Activated CD8-positive, alpha-beta memory T cell treated with anti-CD3 and anti-CD28 coated beads, Interleukin-2, amount 50 U/mL, for 1 hour (primary cell): ENCODE data around the gene ARSG.
"Not testable (repeated sequence)": the region's sequence is repeated elsewhere in the genome, so short reads cannot be mapped to it uniquely, and the experiment has no call there.

Experiments used
- DNase-seq: peaks from one replicate; pipeline ENCODE4 v3.0.0-alpha.2; 2020; ENCODE audit errors: extremely low read depth

The ARSG gene

DNA sequence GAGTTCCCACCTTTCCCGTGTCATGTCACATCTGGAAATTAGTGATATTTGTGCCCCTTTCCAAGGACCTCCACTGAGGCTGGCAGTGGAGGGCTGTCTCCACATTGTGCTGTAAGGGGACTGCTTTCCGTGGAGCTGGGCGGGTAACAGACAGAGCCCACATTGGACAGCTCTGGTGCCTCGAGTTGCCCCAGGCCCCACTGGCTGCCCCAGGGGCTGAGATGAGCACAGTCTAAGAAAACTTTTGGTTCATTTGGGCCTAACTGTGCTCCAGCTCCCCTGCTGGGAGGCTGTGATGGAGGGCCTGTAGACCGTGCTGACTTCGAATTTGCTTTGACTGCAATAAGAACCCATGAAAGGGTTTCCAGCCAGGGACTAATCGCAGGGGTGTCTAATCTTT, 38.0 kb downstream of the ARSG start:
- DNase-seq = no peak

DNA sequence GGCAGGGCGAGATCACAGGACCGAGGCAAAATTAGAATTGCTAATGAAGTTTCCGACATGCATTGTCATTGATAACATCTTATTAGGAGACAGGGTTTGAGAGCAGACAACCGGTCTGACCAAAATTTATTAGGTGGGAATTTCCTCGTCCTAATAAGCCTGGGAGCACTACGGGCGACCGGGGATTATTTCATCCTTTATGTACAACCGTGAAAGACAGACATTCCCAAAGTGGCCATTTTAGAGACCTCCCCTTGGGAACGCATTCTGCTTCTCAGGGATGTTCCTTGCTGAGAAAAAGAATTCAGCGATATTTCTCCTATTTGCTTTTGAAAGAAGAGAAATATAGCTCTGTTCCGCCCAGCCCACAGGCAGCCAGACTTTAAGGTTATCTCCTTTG, 40.6 kb downstream of the ARSG start:
- not testable (repeated sequence) for DNase-seq

DNA sequence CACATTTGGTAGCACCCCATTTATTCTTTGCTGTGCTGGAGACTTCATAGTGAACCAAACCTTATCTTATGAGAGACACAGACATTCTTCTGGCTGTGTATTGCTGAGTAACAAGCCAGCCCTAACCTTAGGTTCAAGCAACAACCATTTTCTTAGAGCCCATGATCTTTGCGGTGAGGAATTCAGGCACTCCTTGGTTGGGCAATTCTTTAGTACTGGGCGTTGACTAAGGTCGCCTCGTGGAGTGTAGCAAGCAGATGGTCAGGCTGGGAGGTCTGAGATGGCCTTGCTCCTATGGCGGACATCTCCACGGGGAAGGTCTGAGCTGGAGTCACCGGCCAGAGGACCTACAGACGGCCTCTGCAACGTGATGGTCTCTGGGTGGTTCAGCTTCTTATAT, 43.1 kb downstream of the ARSG start:
- DNase-seq = no peak

DNA sequence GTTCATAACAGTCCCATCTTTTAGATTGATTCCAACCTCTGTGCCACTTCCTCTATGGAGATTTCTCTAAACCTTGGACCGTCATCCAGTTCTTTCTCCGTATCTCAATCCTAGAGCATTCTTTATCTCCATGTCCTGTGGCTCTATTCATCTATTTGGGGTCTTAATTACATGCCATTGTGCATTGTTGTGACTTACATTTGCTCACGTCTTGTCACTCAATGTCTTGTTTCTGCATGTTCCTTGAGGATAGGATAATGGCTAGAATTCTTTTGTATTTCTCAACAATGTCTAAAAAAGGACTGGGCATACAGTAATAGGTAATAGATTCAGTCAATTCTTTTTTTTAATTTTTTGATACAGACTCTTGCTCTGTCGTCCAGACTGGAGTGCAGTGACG, 50.2 kb downstream of the ARSG start:
- DNase-seq = no peak

DNA sequence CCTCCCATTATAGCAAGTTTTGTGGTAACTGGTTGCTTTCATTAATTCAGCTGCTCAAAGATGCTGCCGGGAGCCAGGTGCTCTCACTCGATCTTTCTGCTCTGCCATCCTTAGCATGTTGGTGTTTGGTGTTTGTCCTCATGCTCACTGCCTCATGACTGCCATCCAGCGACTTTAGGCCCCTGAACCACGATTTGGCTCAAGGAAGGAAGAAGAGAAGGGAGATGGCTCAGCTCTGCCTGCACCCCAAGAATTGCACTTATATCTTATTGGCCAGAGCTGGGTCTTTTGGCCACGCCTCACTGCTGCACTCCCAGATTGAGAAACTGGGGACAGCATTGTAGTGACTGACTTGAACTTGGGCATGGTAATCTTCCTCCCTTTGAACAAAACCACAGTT, 52.7 kb downstream of the ARSG start:
- DNase-seq = no peak

DNA sequence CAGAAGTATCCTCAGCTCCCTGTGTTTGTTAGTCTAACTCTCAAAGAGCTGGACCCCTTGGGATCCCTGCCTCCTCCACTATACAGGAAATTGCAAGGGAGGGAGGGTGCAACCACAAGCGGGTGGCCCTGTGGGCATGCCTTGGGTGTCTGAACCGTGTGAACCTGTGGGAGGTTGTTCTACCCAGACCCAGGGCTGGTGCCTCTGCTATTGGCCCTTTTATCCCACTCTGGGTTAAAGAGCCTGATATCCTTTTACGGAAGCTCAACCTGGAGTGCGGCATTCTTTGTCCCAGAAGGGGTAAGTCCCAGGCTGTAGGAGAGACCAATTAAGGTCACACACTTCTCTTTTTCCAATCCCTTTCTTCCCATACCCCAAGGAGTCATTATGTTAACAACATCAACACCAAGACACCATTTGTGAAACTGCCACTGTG, 53.4 kb downstream of the ARSG start:
- DNase-seq = no peak

DNA sequence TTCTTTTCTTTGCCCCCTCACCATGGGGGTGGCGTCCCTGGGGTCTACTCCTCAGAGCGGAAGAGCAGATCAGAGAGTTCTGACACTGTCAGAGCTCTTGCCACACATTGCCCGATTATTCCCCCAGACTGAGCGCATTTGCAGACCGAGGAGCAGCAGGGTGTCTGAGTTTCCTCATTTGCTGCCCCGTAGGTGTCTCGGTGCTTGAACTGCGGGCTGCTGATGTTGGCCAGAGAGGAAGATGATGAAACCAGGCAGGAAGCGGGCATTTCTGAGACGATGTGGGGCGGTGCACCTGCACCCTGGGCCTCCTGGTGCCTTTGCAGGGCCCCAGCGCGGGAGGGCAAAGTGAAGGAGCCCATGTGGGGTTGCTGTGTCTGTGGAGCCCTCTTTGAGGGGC, 55.2 kb downstream of the ARSG start:
- peak; percentile 24 for DNase-seq

DNA sequence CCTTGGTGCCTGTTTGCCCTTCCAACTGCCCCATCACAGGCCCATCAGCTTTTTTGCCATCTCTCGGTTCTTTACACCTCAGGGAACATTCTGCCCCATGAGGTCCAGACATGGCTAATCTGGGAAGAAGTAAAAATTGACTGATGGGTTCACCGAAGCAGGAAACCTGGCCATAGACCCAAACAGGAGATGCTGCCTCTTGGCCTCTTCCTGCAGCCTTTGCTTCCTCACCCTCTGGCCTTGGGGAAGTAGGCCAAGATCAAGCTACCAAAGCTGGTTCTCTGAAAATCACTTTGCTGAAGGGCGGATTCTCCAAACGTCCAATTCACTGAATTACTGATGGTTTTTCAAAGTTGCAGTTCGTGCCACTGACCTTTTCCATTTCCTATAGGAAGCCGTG, 56.1 kb downstream of the ARSG start:
- DNase-seq = no peak

DNA sequence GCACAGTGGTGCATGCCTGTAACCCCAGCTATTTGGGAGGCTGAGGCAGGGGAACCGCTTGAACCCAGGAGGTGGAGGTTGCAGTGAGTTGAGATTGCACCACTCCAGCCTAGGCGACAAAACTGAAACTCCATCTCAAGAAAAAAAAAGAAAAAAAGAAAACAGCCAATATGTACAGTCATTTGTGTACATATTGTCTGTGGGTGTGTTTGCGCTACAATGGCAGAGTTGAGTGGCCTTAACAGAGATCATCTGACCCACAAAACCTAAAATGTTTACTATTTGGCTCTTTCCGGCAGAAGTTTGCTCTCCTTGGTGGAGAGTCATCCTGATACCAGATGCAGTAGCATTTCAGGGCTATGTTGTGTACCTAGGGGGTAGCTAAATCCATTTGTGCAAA, 57.9 kb downstream of the ARSG start:
- DNase-seq = no peak

DNA sequence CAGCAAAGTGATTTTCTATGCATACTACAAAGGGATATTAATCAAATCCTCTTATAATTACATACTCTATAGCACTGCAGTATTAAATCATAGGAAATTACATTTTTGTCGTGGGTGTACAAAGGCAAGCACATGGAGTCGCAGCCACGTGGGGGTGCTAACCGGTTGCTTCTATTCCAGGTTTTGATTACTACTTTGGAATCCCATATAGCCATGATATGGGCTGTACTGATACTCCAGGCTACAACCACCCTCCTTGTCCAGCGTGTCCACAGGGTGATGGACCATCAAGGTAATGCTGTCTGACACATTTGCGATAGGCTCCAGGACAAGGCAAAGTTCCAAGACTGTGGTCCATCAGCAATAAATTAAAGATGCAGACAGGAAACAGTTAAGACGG, 60.1 kb downstream of the ARSG start:
- no peak for DNase-seq

DNA sequence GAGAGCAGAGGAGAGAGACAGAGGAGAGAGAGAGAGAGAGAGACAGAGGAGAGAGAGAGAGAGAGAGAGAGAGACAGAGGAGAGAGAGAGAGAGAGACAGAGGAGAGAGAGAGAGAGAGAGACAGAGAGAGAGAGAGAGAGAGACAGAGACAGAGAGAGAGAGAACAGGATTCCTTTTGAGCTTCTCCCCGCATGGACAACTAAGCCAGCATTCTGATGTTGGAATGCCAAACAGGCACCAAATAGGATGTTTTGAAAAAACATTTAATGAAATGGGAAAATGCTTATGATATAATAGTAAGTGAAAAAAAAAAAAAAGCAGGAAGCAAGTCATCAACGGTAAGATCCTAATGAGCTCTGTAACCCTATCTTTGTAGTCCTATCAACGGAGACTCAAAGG, 60.7 kb downstream of the ARSG start:
- DNase-seq = no peak

DNA sequence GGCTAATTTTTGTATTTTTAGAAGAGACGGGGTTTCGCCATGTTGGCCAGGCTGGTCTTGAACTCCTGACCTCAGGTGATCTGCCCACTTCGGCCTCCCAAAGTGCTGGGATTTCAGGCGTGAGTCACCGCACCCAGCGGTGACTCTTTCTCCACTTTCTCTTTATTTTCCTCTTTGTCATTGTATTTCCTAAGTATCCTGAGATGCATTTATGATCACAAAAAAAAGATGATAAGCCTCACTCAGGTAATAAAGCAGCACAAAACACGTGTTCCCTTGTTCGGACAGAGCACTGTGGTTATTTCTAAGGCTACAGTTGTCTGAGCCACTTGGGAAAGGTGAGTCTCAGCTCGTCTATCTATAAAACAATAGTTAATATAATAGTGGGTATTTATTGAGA, 61.4 kb downstream of the ARSG start:
- not testable (repeated sequence) for DNase-seq

DNA sequence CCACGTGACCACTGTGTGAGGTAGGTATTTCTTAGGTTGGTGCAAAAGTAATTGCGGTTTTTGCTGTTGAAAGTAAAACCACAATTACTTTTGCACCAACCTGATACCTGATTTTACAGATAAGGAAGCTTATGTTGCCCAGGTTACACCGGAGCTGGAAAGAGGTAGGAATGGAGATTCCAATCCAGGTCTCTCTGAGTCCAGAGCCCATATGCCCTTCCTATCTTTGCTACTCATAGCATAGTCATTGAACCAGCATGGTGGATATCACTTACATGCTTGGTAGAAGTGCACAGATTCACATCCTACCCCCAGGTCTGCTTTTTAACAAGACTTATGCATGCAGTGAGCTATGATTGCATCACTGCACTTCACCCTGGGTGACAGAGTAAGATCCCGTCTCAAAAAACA, 61.8 kb downstream of the ARSG start:
- no peak for DNase-seq

DNA sequence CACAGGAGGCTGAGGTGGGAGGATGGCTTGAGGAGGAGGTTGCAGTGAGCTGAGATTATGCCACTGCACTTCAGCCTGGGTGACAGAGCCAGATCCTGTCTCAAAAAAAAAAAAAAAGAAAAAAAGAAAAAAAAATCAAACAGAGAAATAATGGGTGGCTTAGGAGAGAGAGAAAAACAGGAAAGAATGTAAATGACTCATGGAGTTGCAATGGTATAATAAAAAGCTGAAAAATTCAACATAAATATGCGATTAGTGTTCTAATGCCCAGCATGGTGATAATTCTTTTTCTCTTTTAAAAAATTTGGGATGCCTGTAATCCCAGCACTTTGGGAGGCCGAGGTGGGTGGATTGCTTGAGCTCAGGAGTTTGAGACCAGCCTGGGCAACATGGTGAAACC, 63.0 kb downstream of the ARSG start:
- not testable (repeated sequence) for DNase-seq

DNA sequence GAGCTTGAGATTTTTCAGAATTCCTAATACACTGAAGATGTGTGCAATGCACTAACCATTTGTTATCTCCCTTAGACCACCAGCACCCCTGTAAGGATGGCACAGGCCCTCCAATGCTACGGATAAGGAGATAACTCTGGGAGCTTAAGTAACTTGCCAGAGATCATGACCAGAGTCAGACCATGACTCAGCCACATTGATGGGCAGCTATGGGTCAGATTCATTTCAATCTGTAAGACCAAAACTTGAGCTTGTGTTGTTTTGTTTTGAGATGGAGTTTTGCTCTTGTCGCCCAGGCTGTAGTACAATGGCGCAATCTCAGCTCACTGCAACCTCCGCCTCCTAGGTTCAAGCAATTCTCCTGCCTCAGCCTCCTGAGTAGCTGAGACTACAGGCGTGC, 63.8 kb downstream of the ARSG start:
- not testable (repeated sequence) for DNase-seq

DNA sequence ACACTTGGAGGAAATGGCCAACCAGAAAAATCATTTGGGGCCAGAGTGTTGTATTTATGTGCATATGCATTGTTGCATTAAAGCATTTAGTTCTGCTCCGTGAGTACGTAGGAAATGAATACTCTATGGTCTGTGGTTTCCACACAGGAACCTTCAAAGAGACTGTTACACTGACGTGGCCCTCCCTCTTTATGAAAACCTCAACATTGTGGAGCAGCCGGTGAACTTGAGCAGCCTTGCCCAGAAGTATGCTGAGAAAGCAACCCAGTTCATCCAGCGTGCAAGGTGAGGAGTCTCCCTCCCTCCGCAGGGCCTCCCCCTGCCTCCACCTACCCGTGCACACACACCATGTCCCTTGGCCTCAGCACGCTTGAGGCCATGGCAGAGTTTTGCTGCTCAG, 65.2 kb downstream of the ARSG start:
- DNase-seq = peak; percentile 51

DNA sequence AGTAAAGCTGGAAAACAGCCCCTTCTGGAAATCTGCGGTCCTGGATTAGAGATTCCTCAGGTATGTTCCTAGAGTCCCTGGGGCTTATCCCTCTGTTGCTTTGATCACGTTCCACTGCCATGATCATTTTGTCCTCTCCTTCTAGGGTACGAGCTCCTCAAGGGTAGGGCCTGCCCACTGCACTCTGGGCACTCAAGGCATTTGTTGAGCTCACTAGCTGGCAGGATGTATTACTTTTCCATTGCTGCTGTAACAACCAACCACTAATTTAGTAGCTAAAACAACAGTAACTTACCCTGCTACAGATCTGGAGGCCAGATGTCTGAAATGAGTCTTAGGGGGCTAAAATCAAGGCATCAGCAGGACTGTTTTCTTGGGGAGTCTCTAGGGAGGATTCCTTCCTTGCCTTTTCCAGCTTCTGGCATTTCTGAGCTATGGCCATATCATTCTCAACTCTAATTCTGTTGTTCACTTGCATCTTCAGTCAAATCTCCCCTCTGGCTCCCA, 65.7 kb downstream of the ARSG start:
- DNase-seq = no peak

DNA sequence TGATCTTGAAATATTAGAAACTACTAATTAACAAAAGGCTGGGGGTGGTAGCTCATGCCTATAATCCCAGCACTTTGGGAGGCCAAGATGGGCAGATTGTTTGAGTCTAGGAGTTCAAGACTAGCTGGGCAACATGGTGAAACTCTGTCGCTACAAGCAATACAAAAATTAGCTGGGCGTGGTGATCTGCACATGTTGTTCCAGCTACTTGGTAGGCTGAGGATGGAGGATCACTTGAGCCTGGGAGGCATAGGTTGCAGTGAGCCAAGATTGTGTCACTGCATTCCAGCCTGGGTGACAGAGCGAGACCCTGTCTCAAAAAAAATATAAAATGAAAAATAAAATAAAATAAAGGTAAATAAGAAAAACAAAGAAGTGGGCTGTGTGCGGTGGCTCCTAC, 66.6 kb downstream of the ARSG start:
- DNase-seq = no peak

DNA sequence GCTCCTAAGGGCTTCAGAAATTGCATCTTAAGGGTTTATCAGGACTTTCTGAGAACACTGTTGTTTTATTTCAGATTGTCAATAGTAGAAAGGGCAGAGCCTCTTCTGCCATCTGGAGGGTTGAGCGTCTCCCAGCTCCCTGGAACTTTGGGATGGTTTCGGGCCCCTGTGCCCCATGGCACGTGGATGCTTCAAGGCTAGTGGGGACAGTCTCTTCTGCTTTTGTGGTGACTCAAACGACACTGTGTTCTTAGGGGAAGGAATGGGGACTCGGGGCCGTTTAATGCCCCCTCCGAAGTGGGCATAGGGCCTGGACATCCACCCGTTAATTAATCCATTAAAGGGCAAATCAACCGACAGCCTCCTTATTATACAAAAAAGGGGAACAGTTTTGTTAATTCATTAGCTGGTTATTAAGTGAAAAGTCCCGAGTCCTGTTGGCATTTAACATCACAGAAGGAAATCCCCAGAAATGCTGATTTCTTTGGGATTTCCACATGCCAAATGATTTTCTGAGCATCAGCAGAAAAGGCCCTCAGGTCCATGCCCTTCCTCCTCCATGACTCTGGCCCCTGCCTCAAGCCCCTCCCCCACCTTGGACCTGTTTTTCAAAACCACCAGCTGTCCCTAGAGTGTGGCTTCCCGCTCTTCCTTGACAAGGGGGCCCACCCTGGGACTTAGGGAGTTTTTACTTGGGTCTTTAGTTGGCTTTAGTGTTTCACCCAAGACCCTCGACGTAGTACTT, 68.7 kb downstream of the ARSG start:
- no peak for DNase-seq

DNA sequence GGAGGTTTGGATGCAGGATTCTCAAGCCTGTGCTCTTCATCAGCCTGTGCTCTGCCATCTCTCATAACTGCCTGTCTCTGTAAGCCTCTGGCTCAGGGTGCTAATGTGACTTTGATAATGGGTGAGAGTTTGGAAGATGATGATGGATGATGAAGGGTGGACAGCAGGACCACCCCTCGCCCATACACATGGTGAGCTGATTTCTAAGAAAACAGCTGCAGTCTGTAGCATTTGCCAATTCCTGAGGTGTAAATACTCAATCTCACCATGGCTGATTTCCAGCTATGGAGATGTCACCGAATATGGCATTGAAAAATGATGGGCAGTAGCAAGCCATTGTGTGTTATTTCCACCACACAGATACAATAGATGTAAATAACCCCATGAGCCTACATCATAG, 74.2 kb downstream of the ARSG start:
- DNase-seq = no peak

DNA sequence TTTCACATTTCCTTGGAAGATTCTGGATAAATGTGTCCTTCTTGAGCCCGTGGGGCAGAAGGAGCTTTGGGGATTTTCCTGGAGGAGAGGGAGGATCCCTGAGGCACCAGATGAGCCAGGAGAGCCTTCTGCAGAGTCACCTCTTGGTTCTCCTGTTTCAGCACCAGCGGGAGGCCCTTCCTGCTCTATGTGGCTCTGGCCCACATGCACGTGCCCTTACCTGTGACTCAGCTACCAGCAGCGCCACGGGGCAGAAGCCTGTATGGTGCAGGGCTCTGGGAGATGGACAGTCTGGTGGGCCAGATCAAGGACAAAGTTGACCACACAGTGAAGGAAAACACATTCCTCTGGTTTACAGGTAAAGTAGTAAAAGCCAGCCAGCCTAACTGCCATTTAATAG, 77.1 kb downstream of the ARSG start:
- DNase-seq = no peak

DNA sequence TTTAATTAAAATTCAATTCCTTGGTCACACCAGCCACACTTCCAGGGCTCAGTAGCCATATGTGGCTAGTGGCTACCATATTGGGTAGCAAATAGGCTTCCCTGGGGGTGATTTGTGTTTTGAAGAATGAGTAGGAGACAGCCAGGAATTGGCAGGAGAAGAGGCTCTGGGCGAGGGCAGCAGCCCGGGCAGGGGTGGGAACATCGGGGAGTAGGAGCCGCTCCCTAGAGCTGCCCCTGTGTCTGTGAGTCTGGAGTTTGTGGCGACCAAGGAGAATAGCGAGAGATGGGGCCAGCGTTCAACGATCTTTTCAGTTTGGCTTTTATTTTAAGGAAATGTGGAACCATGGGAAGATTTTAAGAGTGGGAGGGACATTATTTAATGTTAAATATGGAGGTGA, 84.3 kb downstream of the ARSG start:
- no peak for DNase-seq

DNA sequence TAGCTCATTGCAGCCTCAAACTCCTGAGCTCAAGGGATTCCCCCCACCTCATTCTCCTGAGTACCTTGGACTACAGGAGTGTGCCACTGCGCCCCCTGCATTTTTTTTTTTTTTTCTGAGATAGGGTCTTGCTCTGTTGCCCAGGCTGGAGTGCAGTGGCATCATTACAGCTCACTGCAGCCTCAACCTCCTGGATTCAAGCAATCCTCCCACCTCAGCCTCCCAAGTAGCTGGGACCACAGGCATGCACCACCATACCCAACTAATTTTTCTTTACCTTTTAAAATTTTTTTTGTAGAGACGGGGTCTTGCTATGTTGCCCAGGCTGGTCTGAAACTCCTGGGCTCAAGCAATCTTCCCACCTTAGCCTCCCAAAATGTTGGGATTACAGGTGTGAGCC, 84.9 kb downstream of the ARSG start:
- not testable (repeated sequence) for DNase-seq

DNA sequence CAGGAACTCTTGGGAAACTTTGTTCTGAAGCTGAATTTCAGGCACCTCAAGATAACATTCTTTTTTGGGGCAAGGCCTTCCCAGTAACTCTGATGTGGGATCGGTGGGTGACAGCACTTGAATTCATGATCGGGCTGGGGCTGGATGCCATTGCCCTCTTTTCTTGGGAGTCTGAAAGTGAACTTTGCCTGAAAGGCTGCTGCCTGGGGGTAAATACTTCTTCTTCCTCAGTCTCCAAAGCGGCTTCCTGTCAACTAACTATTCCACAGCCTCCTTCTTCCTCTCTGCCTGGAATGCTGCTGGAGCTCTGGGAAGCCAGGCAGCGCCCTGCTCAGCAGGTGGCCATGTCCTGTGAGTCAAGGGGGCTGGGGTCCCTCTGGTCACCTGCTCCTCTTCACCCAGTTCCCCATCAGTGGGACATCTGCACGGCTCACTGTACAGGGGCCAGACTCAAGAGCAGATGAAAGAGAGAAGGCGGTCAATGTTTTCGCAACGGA, 86.5 kb downstream of the ARSG start:
- no peak for DNase-seq
